Kidney epithelial cell (primary cell): ENCODE measurements around the gene NPHP4. TPM values are rescaled to one million over a fixed set of nuclear protein-coding genes. Genes with fewer than 3 reads are reported as not detected.

Experiments
- DNase-seq: peaks from one replicate; pipeline ENCODE4 v3.0.0-alpha.2; 2010; ENCODE audit warnings: low read depth
- H3K27me3 ChIP-seq: 2 replicates; pipeline ENCODE4 v1.6.0; 2011; ENCODE audit warnings: low read length; ENCODE audit not compliant: control insufficient read depth, insufficient read depth
- H3K36me3 ChIP-seq: 2 replicates; pipeline ENCODE4 v1.5.1; 2011; ENCODE audit warnings: low read length; ENCODE audit not compliant: control insufficient read depth, insufficient read depth
- H3K4me3 ChIP-seq: 2 replicates; pipeline ENCODE4 v1.5.1; 2011; ENCODE audit warnings: low read depth, mild to moderate bottlenecking, control low read depth, low read length
- CTCF ChIP-seq: IDR thresholded peaks from 2 replicates; pipeline ENCODE4 v1.5.1; 2011; ENCODE audit warnings: mild to moderate bottlenecking, moderate library complexity, low read length, control low read depth, inconsistent platforms; ENCODE audit not compliant: insufficient read depth, poor library complexity, severe bottlenecking
- total RNA-seq: library from RNA; depleted of rRNA; stranded (reverse); fragments of >200 nt; gene quantifications from 2 replicates; pipeline ENCODE4 v1.2.3, GENCODE V29; 2015

Gene NPHP4
- total RNA-seq, 1 donor from 2014 or later: 6.6 TPM

- H3K27me3 ChIP-seq: no peaks in the 10 kb centered on the region
- H3K36me3 ChIP-seq: no peaks in the 10 kb centered on the region
- H3K4me3 ChIP-seq: no peak overlapping the region
- no peak for TF ChIP-seq CTCF
- no peak for DNase-seq
Measured at GRCh38 chr1:5858844-5859407, 133.3 kb downstream of the NPHP4 start.

- TF ChIP-seq CTCF: no peak
- no peak for DNase-seq
Measured at GRCh38 chr1:5858246-5858645, 134.0 kb downstream of the NPHP4 start.

GRCh38 chr1:5857508-5858090, 134.6 kb downstream of the NPHP4 start:
- Histone ChIP-seq H3K36me3 (no peaks in the 10 kb centered on the region), H3K4me3 (no peak overlapping the region), H3K27me3 (no peaks in the 10 kb centered on the region)
- no peak for TF ChIP-seq CTCF
- DNase-seq: no peak

More at GRCh38 chr1:5858246-5858645, 134.0 kb downstream of the NPHP4 start:
- H3K27me3 ChIP-seq: no peaks in the 10 kb centered on the region
- H3K4me3 ChIP-seq: no peak overlapping the region
- H3K36me3 ChIP-seq: no peaks in the 10 kb centered on the region

- Histone ChIP-seq H3K36me3 (no peaks in the 10 kb centered on the region), H3K4me3 (no peak overlapping the region), H3K27me3 (no peaks in the 10 kb centered on the region)
- TF ChIP-seq CTCF: no peak
- DNase-seq: no peak
Measured at GRCh38 chr1:5857011-5857410, 135.2 kb downstream of the NPHP4 start.

- Histone ChIP-seq H3K27me3 (peaks cover 1% of the 10 kb centered on the region), H3K4me3 (no peak overlapping the region), H3K36me3 (no peaks in the 10 kb centered on the region)
- TF ChIP-seq CTCF: no peak
- no peak for DNase-seq
Measured at GRCh38 chr1:5856246-5856815, 135.9 kb downstream of the NPHP4 start.
